Coronary artery (tissue), 2 donors: Measurements from ENCODE around the gene HMGCR.

ENCODE experiments used
- DNase-seq: peaks from one replicate; pipeline ENCODE4 v3.0.0-alpha.2; 2017; ENCODE audit warnings: low spot score
- H3K27ac ChIP-seq, 2 donors: fragments of 200-600 bp; sonication (generic); one replicate each; pipeline ENCODE4 v1.5.1; 2016 to 2019
- H3K4me3 ChIP-seq: fragments of 200-600 bp; sonication (generic); 2 replicates; pipeline ENCODE4 v1.5.1; 2016; ENCODE audit warnings: mild to moderate bottlenecking, moderate library complexity
- TF ChIP-seq, protein P1 (sequence below): fragments of 200-600 bp; sonication (generic); IDR thresholded peaks from one replicate; pipeline ENCODE4 v1.5.1; 2019; ENCODE audit warnings: antibody characterized with exemption

HMGCR gene

GRCh38 chr5:75384218-75384617, 47.2 kb downstream of the HMGCR start:
- no peak for DNase-seq
- TF ChIP-seq, protein P1, sequence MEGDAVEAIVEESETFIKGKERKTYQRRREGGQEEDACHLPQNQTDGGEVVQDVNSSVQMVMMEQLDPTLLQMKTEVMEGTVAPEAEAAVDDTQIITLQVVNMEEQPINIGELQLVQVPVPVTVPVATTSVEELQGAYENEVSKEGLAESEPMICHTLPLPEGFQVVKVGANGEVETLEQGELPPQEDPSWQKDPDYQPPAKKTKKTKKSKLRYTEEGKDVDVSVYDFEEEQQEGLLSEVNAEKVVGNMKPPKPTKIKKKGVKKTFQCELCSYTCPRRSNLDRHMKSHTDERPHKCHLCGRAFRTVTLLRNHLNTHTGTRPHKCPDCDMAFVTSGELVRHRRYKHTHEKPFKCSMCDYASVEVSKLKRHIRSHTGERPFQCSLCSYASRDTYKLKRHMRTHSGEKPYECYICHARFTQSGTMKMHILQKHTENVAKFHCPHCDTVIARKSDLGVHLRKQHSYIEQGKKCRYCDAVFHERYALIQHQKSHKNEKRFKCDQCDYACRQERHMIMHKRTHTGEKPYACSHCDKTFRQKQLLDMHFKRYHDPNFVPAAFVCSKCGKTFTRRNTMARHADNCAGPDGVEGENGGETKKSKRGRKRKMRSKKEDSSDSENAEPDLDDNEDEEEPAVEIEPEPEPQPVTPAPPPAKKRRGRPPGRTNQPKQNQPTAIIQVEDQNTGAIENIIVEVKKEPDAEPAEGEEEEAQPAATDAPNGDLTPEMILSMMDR = no peak
- Histone ChIP-seq H3K27ac (no peak overlapping the region), H3K4me3 (no peak overlapping the region)

- no peak for DNase-seq
- TF ChIP-seq, protein P1 = no peak
- H3K4me3 ChIP-seq = no peak overlapping the region
- H3K27ac ChIP-seq = no peak overlapping the region
These were observed 50.8 kb downstream of the HMGCR start for GRCh38 chr5:75387806-75388205.

DNA sequence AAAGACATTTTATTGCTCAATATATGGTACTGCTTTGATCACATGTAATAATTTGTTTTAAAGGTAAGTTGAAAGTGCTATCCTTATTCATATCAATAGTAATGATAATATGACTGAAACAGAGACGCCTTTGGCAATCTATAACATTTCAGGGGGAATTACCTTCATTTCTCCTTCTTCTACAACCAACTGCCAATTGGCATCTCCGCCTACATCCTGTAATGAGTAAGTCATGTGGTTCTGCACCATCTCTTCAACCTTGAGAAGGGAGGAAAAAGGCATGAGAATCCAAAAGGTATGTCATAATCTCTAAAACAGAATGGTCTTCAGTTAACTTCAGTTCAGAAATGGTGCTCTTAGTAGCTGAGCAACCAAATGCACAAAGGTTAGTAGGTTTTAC, 52.4 kb downstream of the HMGCR start:
- Histone ChIP-seq H3K27ac (no peak overlapping the region), H3K4me3 (no peak overlapping the region)
- TF ChIP-seq, protein P1 = no peak
- DNase-seq = no peak

- no peak overlapping the region for H3K4me3 ChIP-seq
- no peak overlapping the region for H3K27ac ChIP-seq
- TF ChIP-seq, protein P1 = no peak
- no peak for DNase-seq
These were observed 58.3 kb downstream of the HMGCR start for GRCh38 chr5:75395277-75395676.

DNA sequence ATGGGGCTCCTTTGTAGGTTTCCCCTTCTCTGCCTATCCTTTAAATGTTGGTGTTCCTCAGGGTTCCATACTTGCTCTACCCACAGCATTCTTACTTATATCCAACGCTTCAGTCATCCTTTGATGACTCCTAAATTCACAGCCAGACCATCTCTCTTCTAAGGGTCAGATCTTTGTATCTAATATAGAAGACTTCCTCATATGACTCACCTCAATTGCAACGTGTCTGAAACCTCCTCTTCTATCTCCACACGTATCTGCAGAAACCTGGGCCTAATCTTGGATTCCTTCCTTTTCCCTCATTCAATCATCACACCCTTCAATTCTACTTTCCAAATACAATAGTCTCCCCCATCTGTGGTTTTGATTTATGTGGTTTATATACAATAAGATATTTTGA, 68.3 kb downstream of the HMGCR start:
- Histone ChIP-seq H3K27ac (no peak overlapping the region), H3K4me3 (no peak overlapping the region)
- TF ChIP-seq, protein P1 = no peak
- no peak for DNase-seq
